Left ventricle myocardium superior (tissue), 1 donor: ENCODE results near the gene ZNF578. TPM values are rescaled to one million over a fixed set of nuclear protein-coding genes. Genes with fewer than 3 reads are reported as not detected.
"Not testable (repeated sequence)": the region's sequence is repeated elsewhere in the genome, so short reads cannot be mapped to it uniquely, and the experiment has no call there.

Source experiments
- ATAC-seq: fragments of 200-7000 bp; cut with Tn5 transposase; one replicate; pipeline ENCODE4 v1.9.1; 2020; ENCODE audit warnings: mild to moderate bottlenecking, moderate library complexity
- DNase-seq: peaks from one replicate; pipeline ENCODE4 v3.0.0-alpha.2; 2020
- intact Hi-C: fragments of 100-400 bp; cut with micrococcal nuclease; formaldehyde crosslinking; loops from one replicate; pipeline ENCODE4 v1.11.0; 2022
- total RNA-seq: library from RNA; stranded (reverse); fragmentation: NEBNext Ultra II Directional; extraction: Animal tissue kit (Norgen Biotek cat#: 25700); gene quantifications from one replicate; pipeline ENCODE4 v1.2.1, GENCODE V29; 2021
- donor health status: DM: no; HTN: yes; CAD: no; lungs with severe emphysema.

Gene ZNF578
- total RNA-seq, 1 donor from 2014 or later, result 2.2 TPM

DNA sequence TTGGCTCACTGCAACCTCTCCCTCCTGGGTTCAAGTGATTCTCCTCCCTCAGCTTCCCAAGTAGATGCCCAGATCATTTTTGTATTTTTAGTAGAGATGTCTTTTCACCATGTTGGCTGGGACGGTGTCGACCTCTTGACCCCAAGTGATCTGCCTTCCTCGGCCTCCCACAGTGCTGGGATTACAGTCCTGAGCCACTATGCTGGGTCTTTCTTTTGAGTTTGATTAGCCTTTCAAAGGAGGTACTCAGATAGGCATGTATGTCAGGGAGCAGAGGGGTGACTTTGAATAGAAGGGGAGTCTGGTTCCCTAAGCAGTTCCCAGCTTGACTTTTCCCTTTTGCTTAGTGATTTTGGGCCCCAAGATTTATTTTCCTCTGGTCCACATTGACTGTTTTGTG, 47.1 kb downstream of the ZNF578 start:
- intact Hi-C loops, ATAC-seq, DNase-seq: not testable (repeated sequence)

- intact Hi-C loops, DNase-seq, ATAC-seq: not testable (repeated sequence)
Observed at GRCh38 chr19:52500991-52501390, 47.6 kb downstream of the ZNF578 start.

DNA sequence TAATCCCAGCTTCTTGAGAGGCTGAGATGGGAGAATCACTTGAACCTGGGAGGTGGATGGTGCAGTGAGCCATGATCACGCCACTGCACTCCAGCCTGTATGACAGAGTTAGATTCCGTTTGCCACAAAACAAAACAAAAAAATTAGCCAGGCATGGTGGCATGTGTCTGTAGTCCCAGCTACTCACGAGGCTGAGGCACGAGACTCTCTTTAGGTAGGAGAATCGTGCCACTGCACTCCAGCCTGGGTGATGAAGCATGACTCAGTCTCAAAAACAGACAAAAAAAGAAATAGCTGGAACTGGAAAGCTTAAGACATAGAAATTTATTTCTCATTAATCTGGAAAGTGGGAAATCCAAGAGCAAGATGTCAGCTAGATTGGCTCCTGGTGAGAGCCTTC, 53.9 kb downstream of the ZNF578 start:
- intact Hi-C loops, result no loop called here
- ATAC-seq (no peak), DNase-seq (no peak)

- no peak for ATAC-seq
- DNase-seq, result no peak
- intact Hi-C loops, result no loop called here
Observed at GRCh38 chr19:52516191-52516590, 62.8 kb downstream of the ZNF578 start.

DNA sequence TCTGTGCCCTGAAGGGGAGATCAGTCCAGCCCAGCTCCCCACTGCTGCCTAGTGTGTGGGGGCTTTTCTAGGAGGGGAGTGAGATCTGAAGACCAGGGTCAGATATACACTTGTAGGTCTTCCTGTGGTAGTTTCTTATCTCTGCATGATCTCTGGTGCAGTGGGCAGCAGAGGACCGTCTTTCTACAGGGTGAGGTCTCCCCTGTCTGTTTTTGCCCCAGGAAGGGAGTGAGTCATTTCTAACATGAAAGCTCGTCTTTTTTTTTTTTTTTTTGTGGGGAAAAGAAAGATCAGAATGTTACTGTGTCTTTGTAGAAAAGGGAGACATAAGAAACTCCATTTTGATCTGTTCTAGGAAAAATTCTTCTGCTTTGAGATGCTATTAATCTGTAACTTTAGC, 65.3 kb downstream of the ZNF578 start:
- DNase-seq (no peak), ATAC-seq (no peak)
- intact Hi-C loops, result no loop called here

GRCh38 chr19:52519175-52519574, 65.8 kb downstream of the ZNF578 start:
- intact Hi-C loops, ATAC-seq, DNase-seq: not testable (repeated sequence)

DNA sequence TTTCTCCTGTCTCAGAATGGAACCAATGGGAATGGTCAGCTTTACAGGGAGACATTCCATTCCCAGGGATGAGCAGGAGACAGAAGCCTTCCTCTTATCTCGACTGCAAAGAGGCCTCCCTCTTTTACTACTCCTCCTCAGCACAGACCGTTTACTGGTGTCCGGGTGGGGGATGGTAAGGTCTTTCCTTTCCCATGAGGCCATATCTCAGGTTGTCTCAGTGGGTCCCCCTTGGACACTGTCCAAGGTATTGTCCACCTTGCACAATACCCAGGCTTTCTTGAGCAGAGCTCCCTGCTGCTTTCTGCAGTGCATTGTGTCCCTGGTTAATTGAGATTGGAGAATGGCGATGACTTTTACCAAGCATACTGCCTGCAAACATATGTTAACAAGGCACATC, 66.7 kb downstream of the ZNF578 start:
- no peak for ATAC-seq
- DNase-seq, result no peak
- intact Hi-C loops, result no loop called here

- DNase-seq (no peak), ATAC-seq (no peak)
- intact Hi-C loops, result no loop called here
Observed at GRCh38 chr19:52522551-52522950, 69.2 kb downstream of the ZNF578 start.

DNA sequence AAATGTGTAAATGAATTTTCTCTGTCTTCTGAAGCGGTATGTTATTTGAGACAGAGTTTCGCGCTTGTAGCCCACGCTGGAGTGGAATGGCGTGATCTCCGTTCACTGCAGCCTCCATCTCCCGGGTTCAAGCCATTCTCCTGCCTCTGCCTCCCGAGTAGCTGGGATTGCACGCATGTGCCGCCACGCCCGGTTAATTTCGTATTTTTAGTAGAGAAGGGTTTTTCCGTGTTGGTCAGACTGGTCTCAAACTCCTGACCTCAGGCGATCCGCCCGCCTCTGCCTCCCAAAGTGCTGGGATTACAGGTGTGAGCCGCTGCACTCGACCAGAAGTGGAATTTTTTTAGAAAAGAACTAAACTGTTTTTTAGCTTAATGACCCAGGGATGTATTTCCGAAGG, 70.7 kb downstream of the ZNF578 start:
- ATAC-seq, result no peak
- no peak for DNase-seq
- intact Hi-C loops, result no loop called here

GRCh38 chr19:52527134-52527955, 74.0 kb downstream of the ZNF578 start, which contains the start of gene ZNF808:
ZNF808 (plus strand) TSS chr19:52527668; CDS start chr19:52543285, 15,617 bp downstream.
- DNase-seq, result peak; percentile 99
- intact Hi-C loops, result no loop called here
- peak; percentile 98 for ATAC-seq

DNA sequence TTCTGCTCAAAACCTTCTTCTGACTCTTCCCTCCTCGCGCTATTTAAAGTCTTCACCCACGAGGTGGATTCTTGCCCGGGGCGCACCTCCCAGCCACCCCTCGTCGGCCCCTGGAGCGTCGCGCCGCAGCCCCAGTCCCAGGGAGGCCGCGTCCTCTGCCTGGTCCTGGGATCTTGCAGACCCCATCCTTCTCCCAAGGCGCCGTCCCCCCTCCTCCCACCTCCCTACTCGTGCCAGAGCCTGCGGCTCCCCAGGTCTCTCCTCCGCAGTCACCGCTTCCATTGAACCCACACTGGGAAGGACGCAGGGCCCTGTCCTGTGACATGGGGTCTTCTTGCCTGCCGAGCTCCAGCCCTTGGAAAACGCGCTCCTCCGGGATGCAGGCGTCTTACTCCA, 74.6 kb downstream of the ZNF578 start:
- DNase-seq, result no peak
- peak; percentile 42 for ATAC-seq
- intact Hi-C loops, result no loop called here

DNA sequence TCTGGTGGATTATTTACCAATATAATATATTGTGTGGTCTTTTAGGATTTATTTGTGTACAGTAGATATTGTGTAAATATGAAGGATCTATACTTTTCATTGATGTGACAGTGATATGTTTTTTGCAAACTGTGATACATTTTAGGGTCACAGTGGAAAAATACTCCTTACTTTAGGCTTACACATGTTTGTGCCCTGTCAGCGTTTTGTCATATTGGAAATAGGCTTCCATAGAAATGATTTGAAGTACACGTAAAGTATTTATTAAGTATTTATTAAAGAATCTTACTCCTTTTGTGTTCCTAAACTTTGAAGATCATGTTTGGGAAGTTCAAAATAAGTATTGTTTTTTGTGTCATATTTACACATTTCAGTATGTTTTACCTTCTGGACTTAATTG, 79.1 kb downstream of the ZNF578 start:
- intact Hi-C loops, result no loop called here
- ATAC-seq (no peak), DNase-seq (no peak)

- ATAC-seq (peak; percentile 57), DNase-seq (peak; percentile 38)
- intact Hi-C loops, result no loop called here
Observed at GRCh38 chr19:52533901-52534300, 80.5 kb downstream of the ZNF578 start.

- ATAC-seq, result peak; percentile 4
- peak; percentile 36 for DNase-seq
- intact Hi-C loops, result not testable (repeated sequence)
Observed at GRCh38 chr19:52535385-52535770, 82.0 kb downstream of the ZNF578 start.

- ATAC-seq (peak; percentile 98), DNase-seq (peak; percentile 96)
- intact Hi-C loops, result no loop called here
Observed at GRCh38 chr19:52535771-52536447, 82.6 kb downstream of the ZNF578 start.

DNA sequence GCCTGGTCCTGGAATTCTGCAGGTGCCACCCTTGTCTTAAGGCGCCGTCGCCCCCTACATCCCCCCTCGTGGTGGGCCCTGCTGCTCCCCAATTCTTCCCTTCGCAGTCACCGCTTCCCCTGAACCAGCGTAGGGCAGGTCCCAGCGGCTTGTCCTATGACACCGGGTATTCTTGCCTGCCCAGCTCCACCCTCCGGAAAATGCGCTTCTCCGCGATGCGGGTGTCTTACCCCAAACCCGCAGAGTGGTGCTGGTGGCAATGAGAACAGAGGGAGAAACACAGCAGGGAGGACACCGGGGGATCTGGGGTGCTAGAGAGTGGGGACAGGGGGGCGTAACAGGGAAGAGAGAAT, 83.1 kb downstream of the ZNF578 start:
- intact Hi-C loops, result no loop called here
- ATAC-seq, result peak; percentile 24
- peak; percentile 32 for DNase-seq

- ATAC-seq, intact Hi-C loops, DNase-seq: not testable (repeated sequence)
Observed at GRCh38 chr19:52538815-52539214, 85.5 kb downstream of the ZNF578 start.

GRCh38 chr19:52541176-52541575, 87.8 kb downstream of the ZNF578 start:
- ATAC-seq, intact Hi-C loops, DNase-seq: not testable (repeated sequence)

DNA sequence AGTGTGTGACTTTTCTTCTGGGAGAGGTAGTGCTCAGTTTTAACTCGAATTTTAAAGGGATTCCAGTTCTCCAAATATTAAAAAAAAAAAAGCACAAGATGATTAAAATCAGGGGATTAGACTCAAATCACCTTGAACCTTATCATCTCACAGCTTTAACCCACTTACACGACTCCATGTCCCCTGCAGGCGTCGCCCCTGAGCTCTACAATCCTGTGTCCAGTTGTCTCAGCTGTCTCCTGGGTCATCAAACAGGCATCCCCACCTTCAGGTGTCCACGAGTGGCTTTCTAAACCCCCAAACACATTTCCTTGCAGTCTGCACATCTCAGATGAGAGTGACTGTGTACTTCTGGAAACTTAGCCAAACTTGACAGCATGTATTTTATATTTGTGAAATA, 88.3 kb downstream of the ZNF578 start:
- ATAC-seq (no peak), DNase-seq (no peak)
- intact Hi-C loops, result no loop called here

DNA sequence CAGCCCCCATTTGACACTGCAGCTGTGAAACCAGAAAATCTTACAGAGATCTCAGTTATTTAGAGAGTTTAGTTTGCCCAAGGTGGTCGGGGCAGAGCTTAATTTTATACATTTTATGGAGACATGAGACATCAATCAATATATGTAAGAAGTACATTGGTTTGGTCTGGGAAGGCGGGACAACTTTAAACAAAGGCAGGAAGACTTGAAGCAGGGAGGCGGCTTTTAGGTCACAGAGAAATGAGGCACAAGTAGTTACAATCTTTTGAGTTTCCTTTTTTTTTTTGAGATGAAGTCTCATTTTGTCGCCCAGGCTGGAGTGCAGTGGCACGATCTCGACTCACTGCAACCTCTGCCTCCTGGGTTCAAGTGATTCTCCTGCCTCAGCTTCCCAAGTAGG, 89.2 kb downstream of the ZNF578 start:
- intact Hi-C loops, ATAC-seq: not testable (repeated sequence)

More for the DNA sequence above, 89.2 kb downstream of the ZNF578 start:
- not testable (repeated sequence) for DNase-seq
